ENCODE data around the gene C19orf12. TPM values are rescaled to one million over a fixed set of nuclear protein-coding genes. Genes with fewer than 3 reads are reported as not detected.

The C19orf12 gene
- total RNA-seq, 3 donors from 2014 or later (not counting 1 experiment from before 2014, with no cell fraction given), result 33.1 to 52.6 (median 47.5) TPM

GRCh38 chr19:29735829-29736228, 20.8 kb upstream of the C19orf12 start:
- Mint-ChIP-seq H3K27me3 (ENCODE audit: low read depth in 2 of 2) (peaks cover 11 to 13% of the 10 kb centered on the region in 2 donors), H3K36me3 (no peaks in the 10 kb centered on the region), H3K4me1 (no peaks in the 10 kb centered on the region), H3K4me3 (no peak overlapping the region), H3K9me3 (no peaks in the 10 kb centered on the region), H3K27ac (no peak overlapping the region)
- Histone ChIP-seq H3K4me3 (ENCODE audit: low read length) (no peak overlapping the region), H3K27ac (ENCODE audit: low read length) (no peak overlapping the region), H3K9me3 (ENCODE audit: control insufficient read depth, insufficient read depth, low read length) (no peaks in the 10 kb centered on the region), H3K4me1 (ENCODE audit: control insufficient read depth, insufficient read depth, low read length) (no peaks in the 10 kb centered on the region), H3K36me3 (ENCODE audit: control insufficient read depth, insufficient read depth, low read length) (no peaks in the 10 kb centered on the region), H3K27me3 (ENCODE audit: control insufficient read depth, insufficient read depth, low read length) (peaks cover 2% of the 10 kb centered on the region)
- DNase-seq (no peak), ATAC-seq (no peak)
- 84% methylated on average over 5 of the region's 5 CpGs for WGBS (ENCODE audit: insufficient coverage)
- intact Hi-C loops (cut with micrococcal nuclease), result no loop called here
- TF ChIP-seq CTCF (IDR thresholded peaks at IDR 0.05), result no peak

DNA sequence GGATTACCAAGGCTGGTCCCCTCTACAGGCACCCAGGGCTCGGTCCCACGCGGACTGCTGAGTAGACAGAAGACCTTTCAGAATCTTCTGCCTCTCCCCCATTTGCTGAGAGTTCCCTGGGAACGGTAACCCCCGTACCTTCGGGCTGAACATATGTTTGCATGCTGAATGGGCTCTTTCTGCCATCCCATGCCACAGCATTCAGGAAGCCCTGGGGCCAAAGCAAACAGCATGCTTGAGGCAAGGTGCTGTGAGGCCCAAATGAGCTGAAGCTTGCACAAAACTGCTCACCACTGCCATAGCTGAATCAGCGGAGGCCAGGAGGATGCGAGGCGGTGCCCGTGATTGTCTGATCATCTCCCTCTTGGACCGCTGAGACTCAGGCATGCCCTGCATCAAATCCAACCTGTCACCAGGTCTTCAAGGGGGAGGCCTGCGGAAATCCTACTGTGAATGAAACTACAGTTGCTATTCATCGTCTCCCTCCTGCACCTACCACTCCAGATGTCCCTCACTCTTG, 16.3 kb upstream of the C19orf12 start:
- H3K27ac Mint-ChIP-seq, result no peak overlapping the region
- 92% methylated on average over 13 of the region's 13 CpGs for WGBS (ENCODE audit: insufficient coverage)
- no peak overlapping the region for H3K4me3 Mint-ChIP-seq
- no peak for DNase-seq
- no peaks in the 10 kb centered on the region for H3K4me1 ChIP-seq (ENCODE audit: control insufficient read depth, insufficient read depth, low read length)
- intact Hi-C loops (cut with micrococcal nuclease), result no loop called here
- H3K27me3 ChIP-seq (ENCODE audit: control insufficient read depth, insufficient read depth, low read length), result peaks cover 2% of the 10 kb centered on the region
- no peaks in the 10 kb centered on the region for H3K36me3 ChIP-seq (ENCODE audit: control insufficient read depth, insufficient read depth, low read length)
- no peaks in the 10 kb centered on the region for H3K36me3 Mint-ChIP-seq
- no peaks in the 10 kb centered on the region for H3K4me1 Mint-ChIP-seq
- peaks cover 15 to 16% of the 10 kb centered on the region in 2 donors for H3K27me3 Mint-ChIP-seq (ENCODE audit: low read depth in 2 of 2)
- H3K27ac ChIP-seq (ENCODE audit: low read length), result no peak overlapping the region
- no peak for TF ChIP-seq CTCF (IDR thresholded peaks at IDR 0.05)
- no peak for ATAC-seq
- no peaks in the 10 kb centered on the region for H3K9me3 ChIP-seq (ENCODE audit: control insufficient read depth, insufficient read depth, low read length)
- H3K9me3 Mint-ChIP-seq, result no peaks in the 10 kb centered on the region
- H3K4me3 ChIP-seq (ENCODE audit: low read length), result no peak overlapping the region

- Histone ChIP-seq H3K27ac (ENCODE audit: low read length) (no peak overlapping the region), H3K36me3 (ENCODE audit: control insufficient read depth, insufficient read depth, low read length) (no peaks in the 10 kb centered on the region), H3K9me3 (ENCODE audit: control insufficient read depth, insufficient read depth, low read length) (no peaks in the 10 kb centered on the region), H3K4me1 (ENCODE audit: control insufficient read depth, insufficient read depth, low read length) (peaks cover 12% of the 10 kb centered on the region), H3K27me3 (ENCODE audit: control insufficient read depth, insufficient read depth, low read length) (peaks cover 9% of the 10 kb centered on the region), H3K4me3 (ENCODE audit: low read length) (no peak overlapping the region)
- H3K27me3 Mint-ChIP-seq (ENCODE audit: low read depth in 2 of 2), result peaks cover 23 to 26% of the 10 kb centered on the region in 2 donors
- H3K27ac Mint-ChIP-seq, result no peak overlapping the region
- TF ChIP-seq CTCF (IDR thresholded peaks at IDR 0.05), result no peak
- intact Hi-C loops (cut with micrococcal nuclease), result no loop called here
- ATAC-seq, result no peak
- H3K4me1 Mint-ChIP-seq, result peaks cover 4 to 11% of the 10 kb centered on the region in 2 donors
- H3K9me3 Mint-ChIP-seq, result no peaks in the 10 kb centered on the region
- DNase-seq, result no peak
- 95% methylated on average over 6 of the region's 6 CpGs for WGBS (ENCODE audit: insufficient coverage)
- no peaks in the 10 kb centered on the region for H3K36me3 Mint-ChIP-seq
- H3K4me3 Mint-ChIP-seq, result no peak overlapping the region
Measured at GRCh38 chr19:29727906-29728305, 12.8 kb upstream of the C19orf12 start.

DNA sequence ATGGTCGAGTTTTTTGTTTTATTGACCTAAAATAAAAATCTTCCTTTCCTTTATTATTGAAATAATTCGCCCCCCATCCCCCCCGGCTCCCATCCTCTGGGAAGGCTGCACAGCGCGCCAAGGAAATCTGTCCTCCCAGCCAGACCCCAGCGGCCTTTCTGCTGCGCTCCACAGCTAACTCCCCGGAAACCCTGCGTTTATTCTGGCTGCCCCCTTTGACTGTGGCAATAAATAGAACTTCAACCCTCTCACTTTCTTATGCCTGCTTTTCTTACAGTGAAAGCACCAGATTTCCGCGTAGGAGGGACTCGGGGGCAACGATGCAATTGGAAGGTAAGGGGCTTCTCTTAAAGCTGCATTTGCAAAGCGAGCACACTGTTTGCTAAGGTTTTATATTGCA, 9.7 kb upstream of the C19orf12 start:
- Histone ChIP-seq H3K4me3 (ENCODE audit: low read length) (no peak overlapping the region), H3K9me3 (ENCODE audit: control insufficient read depth, insufficient read depth, low read length) (no peaks in the 10 kb centered on the region), H3K36me3 (ENCODE audit: control insufficient read depth, insufficient read depth, low read length) (no peaks in the 10 kb centered on the region), H3K4me1 (ENCODE audit: control insufficient read depth, insufficient read depth, low read length) (peaks cover 12% of the 10 kb centered on the region), H3K27me3 (ENCODE audit: control insufficient read depth, insufficient read depth, low read length) (peaks cover 7% of the 10 kb centered on the region), H3K27ac (ENCODE audit: low read length) (no peak overlapping the region)
- Mint-ChIP-seq H3K4me1 (peaks cover 4 to 11% of the 10 kb centered on the region in 2 donors), H3K27ac (no peak overlapping the region), H3K27me3 (ENCODE audit: low read depth in 2 of 2) (peaks cover 19% of the 10 kb centered on the region in 2 donors), H3K36me3 (no peaks in the 10 kb centered on the region), H3K9me3 (no peaks in the 10 kb centered on the region), H3K4me3 (no peak overlapping the region)
- 67% methylated on average over 14 of the region's 14 CpGs for WGBS (ENCODE audit: insufficient coverage)
- ATAC-seq (no peak), DNase-seq (no peak)
- intact Hi-C loops (cut with micrococcal nuclease), result no loop called here
- no peak for TF ChIP-seq CTCF (IDR thresholded peaks at IDR 0.05)
